RWPE2 (cell line): Measurements from ENCODE around the gene GRAMD4.
"Not testable (repeated sequence)": the region's sequence is repeated elsewhere in the genome, so short reads cannot be mapped to it uniquely, and the experiment has no call there.

ENCODE experiments used
- ATAC-seq: fragments of 200-7000 bp; cut with Tn5 transposase; 3 replicates; pipeline ENCODE4 v1.9.1; 2021; ENCODE audit warnings: low read depth
- DNase-seq: peaks from one replicate; pipeline ENCODE4 v3.0.0-alpha.2; 2020; ENCODE audit warnings: low spot score
- H3K27ac ChIP-seq: fragments of 450-650 bp; 2 replicates; pipeline ENCODE4 v1.5.1; 2017; ENCODE audit warnings: mild to moderate bottlenecking; ENCODE audit not compliant: poor library complexity, severe bottlenecking
- H3K27me3 ChIP-seq: fragments of 250-450 bp; sonication (Bioruptor Pico); 2 replicates; pipeline ENCODE4 v1.5.1; 2021; ENCODE audit warnings: mild to moderate bottlenecking, moderate library complexity; ENCODE audit not compliant: insufficient read depth, poor library complexity, severe bottlenecking
- H3K36me3 ChIP-seq: fragments of 250-450 bp; sonication (Bioruptor Pico); 2 replicates; pipeline ENCODE4 v1.5.1; 2020; ENCODE audit warnings: low read depth, mild to moderate bottlenecking, moderate library complexity
- H3K4me1 ChIP-seq: fragments of 250-450 bp; sonication (Bioruptor Pico); 2 replicates; pipeline ENCODE4 v1.5.1; 2021; ENCODE audit warnings: mild to moderate bottlenecking, moderate library complexity; ENCODE audit not compliant: insufficient read depth, poor library complexity, severe bottlenecking
- H3K4me3 ChIP-seq: fragments of 250-450 bp; sonication (Bioruptor Pico); 2 replicates; pipeline ENCODE4 v1.5.1; 2021; ENCODE audit warnings: mild to moderate bottlenecking, moderate library complexity; ENCODE audit not compliant: severe bottlenecking
- H3K9me3 ChIP-seq: fragments of 250-450 bp; sonication (Bioruptor Pico); 2 replicates; pipeline ENCODE4 v1.5.1; 2021; ENCODE audit warnings: mild to moderate bottlenecking, moderate library complexity; ENCODE audit not compliant: severe bottlenecking
- TF ChIP-seq, protein P1 (sequence below): fragments of 450-650 bp; IDR thresholded peaks from one replicate; pipeline ENCODE4 v1.5.1; 2017; ENCODE audit warnings: mild to moderate bottlenecking, moderate library complexity; ENCODE audit not compliant: poor library complexity, severe bottlenecking

GRAMD4 gene

DNA sequence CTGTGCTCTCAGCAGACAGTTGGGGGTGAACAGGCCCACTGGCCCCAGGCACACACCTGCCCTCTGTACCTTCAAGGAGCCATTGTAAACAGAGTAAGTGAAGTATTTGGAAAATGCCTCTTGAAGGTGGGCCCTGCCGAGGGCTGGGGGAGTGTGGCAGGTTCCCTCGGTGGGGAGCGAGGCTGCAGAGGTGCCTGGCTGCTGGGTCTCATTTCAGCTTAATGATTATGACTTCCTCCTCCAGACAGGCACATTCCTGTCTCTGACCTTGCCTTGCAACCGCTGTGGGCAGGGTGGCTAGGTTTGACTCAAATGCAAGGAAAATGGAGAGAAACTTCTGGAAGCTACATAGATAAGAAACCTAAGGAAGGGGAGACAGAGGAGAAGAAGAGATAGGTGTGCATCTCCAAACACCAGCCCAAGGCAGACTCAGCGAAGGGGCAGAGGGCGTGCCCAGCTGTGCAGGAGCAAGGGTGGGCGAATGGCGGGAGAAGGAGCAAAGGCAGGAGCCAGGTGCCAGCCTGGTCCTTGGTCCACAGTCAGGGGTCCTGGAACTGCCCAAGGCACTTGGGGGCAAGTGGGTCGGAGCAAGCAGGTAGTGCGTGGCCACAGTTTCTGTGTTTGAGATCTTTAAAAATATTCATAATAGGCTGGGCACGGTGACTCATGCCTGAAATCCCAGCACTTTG is 14.0 kb downstream of the GRAMD4 start:
- DNase-seq, result no peak
- Histone ChIP-seq H3K36me3 (no peaks in the 10 kb centered on the region), H3K4me3 (no peak overlapping the region), H3K27me3 (no peaks in the 10 kb centered on the region), H3K9me3 (no peaks in the 10 kb centered on the region), H3K4me1 (no peaks in the 10 kb centered on the region), H3K27ac (no peak overlapping the region)
- no peak for ATAC-seq
- TF ChIP-seq, protein P1, sequence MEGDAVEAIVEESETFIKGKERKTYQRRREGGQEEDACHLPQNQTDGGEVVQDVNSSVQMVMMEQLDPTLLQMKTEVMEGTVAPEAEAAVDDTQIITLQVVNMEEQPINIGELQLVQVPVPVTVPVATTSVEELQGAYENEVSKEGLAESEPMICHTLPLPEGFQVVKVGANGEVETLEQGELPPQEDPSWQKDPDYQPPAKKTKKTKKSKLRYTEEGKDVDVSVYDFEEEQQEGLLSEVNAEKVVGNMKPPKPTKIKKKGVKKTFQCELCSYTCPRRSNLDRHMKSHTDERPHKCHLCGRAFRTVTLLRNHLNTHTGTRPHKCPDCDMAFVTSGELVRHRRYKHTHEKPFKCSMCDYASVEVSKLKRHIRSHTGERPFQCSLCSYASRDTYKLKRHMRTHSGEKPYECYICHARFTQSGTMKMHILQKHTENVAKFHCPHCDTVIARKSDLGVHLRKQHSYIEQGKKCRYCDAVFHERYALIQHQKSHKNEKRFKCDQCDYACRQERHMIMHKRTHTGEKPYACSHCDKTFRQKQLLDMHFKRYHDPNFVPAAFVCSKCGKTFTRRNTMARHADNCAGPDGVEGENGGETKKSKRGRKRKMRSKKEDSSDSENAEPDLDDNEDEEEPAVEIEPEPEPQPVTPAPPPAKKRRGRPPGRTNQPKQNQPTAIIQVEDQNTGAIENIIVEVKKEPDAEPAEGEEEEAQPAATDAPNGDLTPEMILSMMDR, result no peak

DNA sequence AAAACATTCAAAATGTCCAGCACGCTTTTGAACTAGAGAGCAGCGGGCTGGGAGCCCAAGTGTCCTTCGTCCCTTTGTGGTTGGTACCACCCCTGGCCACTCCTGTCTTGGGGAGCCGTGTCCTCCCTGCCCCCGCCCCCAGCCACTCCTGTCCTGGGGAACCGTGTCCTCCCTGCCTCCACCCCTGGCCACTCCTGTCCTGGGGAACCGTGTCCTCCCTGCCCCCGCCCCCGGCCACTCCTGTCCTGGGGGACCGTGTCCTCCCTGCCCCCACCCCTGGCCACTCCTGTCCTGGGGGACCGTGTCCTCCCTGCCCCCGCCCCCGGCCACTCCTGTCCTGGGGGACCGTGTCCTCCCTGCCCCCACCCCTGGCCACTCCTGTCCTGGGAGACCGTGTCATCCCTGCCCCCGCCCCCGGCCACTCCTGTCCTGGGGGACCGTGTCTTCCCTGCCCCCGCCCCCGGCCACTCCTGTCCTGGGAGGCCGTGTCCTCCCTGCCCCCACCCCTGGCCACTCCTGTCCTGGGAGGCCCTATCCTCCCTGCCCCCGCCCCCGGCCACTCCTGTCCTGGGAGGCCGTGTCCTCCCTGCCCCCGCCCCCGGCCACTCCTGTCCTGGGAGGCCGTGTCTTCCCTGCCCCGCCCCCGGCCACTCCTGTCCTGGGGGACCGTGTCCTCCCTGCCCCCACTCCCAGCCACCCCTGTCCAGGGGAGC is 14.9 kb downstream of the GRAMD4 start:
- H3K36me3 ChIP-seq, H3K4me3 ChIP-seq, H3K4me1 ChIP-seq, H3K27me3 ChIP-seq, DNase-seq, H3K27ac ChIP-seq, H3K9me3 ChIP-seq, ATAC-seq: not testable (repeated sequence)

DNA sequence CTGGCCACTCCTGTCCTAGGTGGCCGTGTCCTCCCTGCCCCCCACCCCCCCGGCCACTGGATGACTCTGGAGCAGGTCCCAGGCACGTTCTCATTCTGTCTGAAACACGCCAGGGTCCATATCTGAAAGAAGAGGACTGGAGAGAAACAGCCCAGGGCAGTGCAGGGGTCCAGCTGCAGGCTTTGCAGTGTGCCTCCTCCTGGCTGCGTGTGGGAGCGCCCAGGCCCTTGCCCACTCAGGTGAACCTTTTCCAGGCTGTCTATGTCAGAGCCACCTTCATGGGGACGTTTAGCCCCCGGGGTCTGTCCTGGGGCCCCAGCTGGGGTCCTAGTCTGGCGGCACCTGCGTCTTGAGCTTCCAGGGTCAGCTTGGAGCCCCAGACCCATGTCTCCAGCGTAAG is 15.6 kb downstream of the GRAMD4 start:
- H3K9me3 ChIP-seq, result no peaks in the 10 kb centered on the region
- ATAC-seq, result no peak

DNA sequence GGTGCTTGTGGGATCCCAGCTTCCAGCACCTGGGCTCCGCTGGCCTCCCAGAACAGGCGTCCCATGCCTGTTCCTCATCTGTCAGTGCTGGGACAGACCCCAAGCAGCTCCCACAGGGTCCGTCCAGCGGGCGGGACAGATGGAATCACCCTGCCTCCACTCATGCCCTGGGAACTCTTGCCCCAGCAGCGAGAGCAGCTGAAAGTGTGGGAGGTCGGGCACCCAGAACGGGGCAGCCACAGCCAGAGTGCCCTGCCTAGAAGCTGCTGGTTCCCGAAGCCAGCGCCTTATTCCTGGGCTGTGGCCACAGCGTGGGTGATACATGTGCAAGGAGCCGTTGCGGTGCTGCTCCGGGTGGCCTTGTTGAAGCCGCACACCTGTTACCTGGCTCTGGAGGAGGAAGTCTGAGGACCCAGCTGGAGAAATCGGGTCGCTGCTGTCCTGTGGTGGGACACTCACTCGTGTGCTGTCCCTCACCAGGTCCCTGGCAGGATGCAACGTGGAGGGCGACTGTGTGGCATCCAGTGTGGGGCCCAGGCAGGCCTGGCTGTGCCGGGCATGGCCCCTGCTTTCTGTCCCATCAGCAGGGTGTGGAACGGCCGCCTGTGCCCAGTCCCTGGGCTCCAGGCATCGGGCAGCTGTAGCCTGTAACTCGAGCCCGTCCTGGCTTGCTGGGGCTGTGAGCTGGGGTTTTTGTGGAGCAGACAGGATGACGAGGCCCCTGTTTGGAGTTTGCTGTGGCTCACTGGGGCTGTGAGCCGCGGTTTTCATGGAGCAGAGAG is 16.2 kb downstream of the GRAMD4 start:
- no peak for DNase-seq
- Histone ChIP-seq H3K4me1 (no peaks in the 10 kb centered on the region), H3K27ac (no peak overlapping the region), H3K4me3 (no peak overlapping the region), H3K9me3 (no peaks in the 10 kb centered on the region), H3K36me3 (no peaks in the 10 kb centered on the region), H3K27me3 (no peaks in the 10 kb centered on the region)
- TF ChIP-seq, protein P1, result no peak
- 0 out of 3 replicates have a peak, but pooled peaks have one; percentile 13 for ATAC-seq

More for the DNA sequence above, 15.6 kb downstream of the GRAMD4 start:
- no peak for DNase-seq
- Histone ChIP-seq H3K4me1 (no peaks in the 10 kb centered on the region), H3K27ac (no peak overlapping the region), H3K27me3 (no peaks in the 10 kb centered on the region), H3K4me3 (no peak overlapping the region), H3K36me3 (no peaks in the 10 kb centered on the region)
- TF ChIP-seq, protein P1, result no peak
